Right forelimb (tissue), 1 donor: ENCODE measurements around the gene RBM44.
A peak's percentile ranks its signal among the peaks of the same experiment; 100 is the strongest.
"Not testable (repeated sequence)": the region's sequence is repeated elsewhere in the genome, so short reads cannot be mapped to it uniquely, and the experiment has no call there.

Experiments
- DNase-seq: peaks from one replicate; pipeline ENCODE4 v3.0.0-alpha.2; 2018

RBM44 gene

GRCh38 chr2:237783678-237784077 lies 14.9 kb upstream of the RBM44 start:
- not testable (repeated sequence) for DNase-seq

- DNase-seq, result no peak
Measured at GRCh38 chr2:237786936-237787335, 11.6 kb upstream of the RBM44 start.

GRCh38 chr2:237790353-237790752 lies 8.2 kb upstream of the RBM44 start:
- DNase-seq, result no peak

GRCh38 chr2:237791977-237792727 lies 6.4 kb upstream of the RBM44 start:
- no peak for DNase-seq

GRCh38 chr2:237797253-237797652 lies 1.3 kb upstream of the RBM44 start:
- no peak for DNase-seq

GRCh38 chr2:237799060-237799428 lies 465 bp downstream of the RBM44 start:
- no peak for DNase-seq

- DNase-seq, result no peak
Measured at GRCh38 chr2:237801466-237801865, 2.9 kb downstream of the RBM44 start.

GRCh38 chr2:237806334-237806733 lies 7.8 kb downstream of the RBM44 start:
- DNase-seq, result no peak

- DNase-seq, result no peak
Measured at GRCh38 chr2:237815637-237816036, 17.1 kb downstream of the RBM44 start.

- DNase-seq, result no peak
Measured at GRCh38 chr2:237816531-237816930, 18.0 kb downstream of the RBM44 start.

- no peak for DNase-seq
Measured at GRCh38 chr2:237818066-237818473, 19.5 kb downstream of the RBM44 start.

- no peak for DNase-seq
Measured at GRCh38 chr2:237819231-237819630, 20.7 kb downstream of the RBM44 start.

GRCh38 chr2:237820421-237820820 lies 21.8 kb downstream of the RBM44 start:
- DNase-seq, result no peak

- DNase-seq, result no peak
Measured at GRCh38 chr2:237823544-237823943, 25.0 kb downstream of the RBM44 start.

- no peak for DNase-seq
Measured at GRCh38 chr2:237824085-237824484, 25.5 kb downstream of the RBM44 start.

- no peak for DNase-seq
Measured at GRCh38 chr2:237827421-237827987, 28.9 kb downstream of the RBM44 start.

- DNase-seq, result no peak
Measured at GRCh38 chr2:237830522-237830921, 31.9 kb downstream of the RBM44 start.

- no peak for DNase-seq
Measured at GRCh38 chr2:237833546-237833945, 35.0 kb downstream of the RBM44 start.

- no peak for DNase-seq
Measured at GRCh38 chr2:237835372-237835771, 36.8 kb downstream of the RBM44 start.

- DNase-seq, result no peak
Measured at GRCh38 chr2:237841051-237841450, 42.5 kb downstream of the RBM44 start.

GRCh38 chr2:237848940-237849339 lies 50.4 kb downstream of the RBM44 start:
- DNase-seq, result not testable (repeated sequence)

GRCh38 chr2:237854295-237854694 lies 55.7 kb downstream of the RBM44 start:
- DNase-seq, result no peak

GRCh38 chr2:237857791-237858190 lies 59.2 kb downstream of the RBM44 start:
- DNase-seq, result no peak

- DNase-seq, result peak; percentile 85
Measured at GRCh38 chr2:237858294-237859081, 59.9 kb downstream of the RBM44 start.
